RWPE2 (cell line): ENCODE data around the gene SLC12A8.
A peak's percentile ranks its signal among the peaks of the same experiment; 100 is the strongest.
"Not testable (repeated sequence)": the region's sequence is repeated elsewhere in the genome, so short reads cannot be mapped to it uniquely, and the experiment has no call there.

ENCODE experiments used
- ATAC-seq: fragments of 200-7000 bp; cut with Tn5 transposase; 3 replicates; pipeline ENCODE4 v1.9.1; 2021; ENCODE audit warnings: low read depth
- DNase-seq: peaks from one replicate; pipeline ENCODE4 v3.0.0-alpha.2; 2020; ENCODE audit warnings: low spot score
- H3K27ac ChIP-seq: fragments of 450-650 bp; 2 replicates; pipeline ENCODE4 v1.5.1; 2017; ENCODE audit warnings: mild to moderate bottlenecking; ENCODE audit not compliant: poor library complexity, severe bottlenecking
- H3K27me3 ChIP-seq: fragments of 250-450 bp; sonication (Bioruptor Pico); 2 replicates; pipeline ENCODE4 v1.5.1; 2021; ENCODE audit warnings: mild to moderate bottlenecking, moderate library complexity; ENCODE audit not compliant: insufficient read depth, poor library complexity, severe bottlenecking
- H3K36me3 ChIP-seq: fragments of 250-450 bp; sonication (Bioruptor Pico); 2 replicates; pipeline ENCODE4 v1.5.1; 2020; ENCODE audit warnings: low read depth, mild to moderate bottlenecking, moderate library complexity
- H3K4me1 ChIP-seq: fragments of 250-450 bp; sonication (Bioruptor Pico); 2 replicates; pipeline ENCODE4 v1.5.1; 2021; ENCODE audit warnings: mild to moderate bottlenecking, moderate library complexity; ENCODE audit not compliant: insufficient read depth, poor library complexity, severe bottlenecking
- H3K4me3 ChIP-seq: fragments of 250-450 bp; sonication (Bioruptor Pico); 2 replicates; pipeline ENCODE4 v1.5.1; 2021; ENCODE audit warnings: mild to moderate bottlenecking, moderate library complexity; ENCODE audit not compliant: severe bottlenecking
- H3K9me3 ChIP-seq: fragments of 250-450 bp; sonication (Bioruptor Pico); 2 replicates; pipeline ENCODE4 v1.5.1; 2021; ENCODE audit warnings: mild to moderate bottlenecking, moderate library complexity; ENCODE audit not compliant: severe bottlenecking
- TF ChIP-seq, protein P1 (sequence below): fragments of 450-650 bp; IDR thresholded peaks from one replicate; pipeline ENCODE4 v1.5.1; 2017; ENCODE audit warnings: mild to moderate bottlenecking, moderate library complexity; ENCODE audit not compliant: poor library complexity, severe bottlenecking

The SLC12A8 gene

GRCh38 chr3:125098611-125099291 is 113.8 kb downstream of the SLC12A8 start:
- TF ChIP-seq, protein P1, sequence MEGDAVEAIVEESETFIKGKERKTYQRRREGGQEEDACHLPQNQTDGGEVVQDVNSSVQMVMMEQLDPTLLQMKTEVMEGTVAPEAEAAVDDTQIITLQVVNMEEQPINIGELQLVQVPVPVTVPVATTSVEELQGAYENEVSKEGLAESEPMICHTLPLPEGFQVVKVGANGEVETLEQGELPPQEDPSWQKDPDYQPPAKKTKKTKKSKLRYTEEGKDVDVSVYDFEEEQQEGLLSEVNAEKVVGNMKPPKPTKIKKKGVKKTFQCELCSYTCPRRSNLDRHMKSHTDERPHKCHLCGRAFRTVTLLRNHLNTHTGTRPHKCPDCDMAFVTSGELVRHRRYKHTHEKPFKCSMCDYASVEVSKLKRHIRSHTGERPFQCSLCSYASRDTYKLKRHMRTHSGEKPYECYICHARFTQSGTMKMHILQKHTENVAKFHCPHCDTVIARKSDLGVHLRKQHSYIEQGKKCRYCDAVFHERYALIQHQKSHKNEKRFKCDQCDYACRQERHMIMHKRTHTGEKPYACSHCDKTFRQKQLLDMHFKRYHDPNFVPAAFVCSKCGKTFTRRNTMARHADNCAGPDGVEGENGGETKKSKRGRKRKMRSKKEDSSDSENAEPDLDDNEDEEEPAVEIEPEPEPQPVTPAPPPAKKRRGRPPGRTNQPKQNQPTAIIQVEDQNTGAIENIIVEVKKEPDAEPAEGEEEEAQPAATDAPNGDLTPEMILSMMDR: no peak
- Histone ChIP-seq H3K4me3 (no peak overlapping the region), H3K27me3 (no peaks in the 10 kb centered on the region), H3K9me3 (no peaks in the 10 kb centered on the region), H3K36me3 (no peaks in the 10 kb centered on the region), H3K27ac (no peak overlapping the region), H3K4me1 (no peaks in the 10 kb centered on the region)
- ATAC-seq (no peak), DNase-seq (no peak)

DNA sequence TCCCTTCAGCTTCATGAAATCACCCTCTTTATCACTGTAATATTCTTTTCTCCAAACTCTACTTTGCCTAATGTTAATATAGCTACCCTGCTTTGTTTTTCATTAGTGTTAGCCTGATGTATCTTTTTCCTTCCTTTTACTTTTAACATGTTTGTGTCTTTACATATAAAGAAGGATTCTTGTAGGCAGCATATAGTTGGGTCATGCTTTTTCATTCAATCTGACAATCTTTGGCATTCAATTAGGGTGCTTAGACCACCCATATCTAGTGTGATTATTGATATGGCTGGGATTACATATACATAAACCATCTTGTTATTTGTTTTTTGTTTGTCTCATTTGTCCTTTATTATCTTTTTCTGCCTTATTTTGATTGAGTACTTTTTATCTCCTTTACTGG is 121.9 kb downstream of the SLC12A8 start:
- Histone ChIP-seq H3K9me3 (no peaks in the 10 kb centered on the region), H3K27ac (no peak overlapping the region), H3K4me3 (no peak overlapping the region), H3K27me3 (no peaks in the 10 kb centered on the region), H3K4me1 (no peaks in the 10 kb centered on the region), H3K36me3 (peaks cover 10% of the 10 kb centered on the region; the same call in 1 of the 2 replicates)
- DNase-seq: no peak
- no peak for ATAC-seq
- TF ChIP-seq, protein P1: no peak

DNA sequence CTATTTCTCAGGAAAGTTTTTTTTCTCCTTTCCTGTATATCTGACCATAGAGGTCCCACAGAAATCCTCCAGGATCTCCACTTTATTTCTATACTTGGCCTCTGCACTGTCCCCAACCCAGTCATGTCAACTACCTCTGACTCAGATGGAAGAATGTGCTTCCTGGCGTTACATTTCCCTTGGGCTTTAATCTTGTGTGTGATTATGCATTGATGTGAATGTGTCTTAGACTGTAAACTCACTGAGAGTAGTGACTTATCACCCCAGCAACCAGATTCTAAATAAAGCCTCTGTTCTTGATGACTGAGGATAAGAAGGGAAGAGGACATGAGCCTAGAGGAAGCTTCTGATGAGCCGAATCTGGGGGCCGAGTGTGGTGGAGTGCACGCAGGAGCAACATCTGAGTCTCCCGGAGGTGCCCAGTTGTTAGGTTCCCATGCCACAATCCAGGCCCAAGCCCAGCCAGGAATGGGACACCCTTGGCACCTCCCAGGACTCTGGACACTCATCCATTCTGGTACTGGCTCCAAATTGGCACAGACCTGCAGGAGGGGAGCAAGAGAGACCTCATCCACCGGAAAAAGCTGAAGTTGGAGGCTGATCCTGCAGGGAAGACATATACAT is 124.7 kb downstream of the SLC12A8 start:
- DNase-seq (no peak), ATAC-seq (no peak; the same call in 2 of the 3 replicates)
- peaks cover 10% of the 10 kb centered on the region; the same call in 1 of the 2 replicates for H3K36me3 ChIP-seq
- H3K4me1 ChIP-seq: no peaks in the 10 kb centered on the region
- no peaks in the 10 kb centered on the region for H3K9me3 ChIP-seq
- no peaks in the 10 kb centered on the region for H3K27me3 ChIP-seq
- TF ChIP-seq, protein P1: no peak
- H3K27ac ChIP-seq: no peak overlapping the region
- no peak overlapping the region for H3K4me3 ChIP-seq

DNA sequence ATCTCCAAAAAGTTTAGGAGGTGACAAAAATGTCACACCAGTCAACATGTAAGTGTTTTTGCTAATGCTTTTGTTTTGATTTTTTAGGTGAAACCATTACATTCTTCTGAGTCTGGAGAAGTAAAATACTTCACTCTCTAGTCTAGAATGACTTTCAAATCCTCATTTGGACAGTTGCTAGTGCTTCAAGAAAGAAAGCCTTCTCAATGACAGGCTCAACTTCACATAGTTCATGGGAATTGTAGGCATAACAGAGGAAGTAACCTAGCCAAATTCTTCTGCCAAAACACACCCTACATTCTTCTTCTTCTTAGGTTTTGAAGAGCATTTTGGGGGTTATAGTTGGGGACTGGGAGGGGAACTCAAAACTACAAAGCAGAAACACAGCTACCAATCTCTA is 127.4 kb downstream of the SLC12A8 start:
- TF ChIP-seq, protein P1: no peak
- no peaks in the 10 kb centered on the region for H3K9me3 ChIP-seq
- H3K27ac ChIP-seq: no peak overlapping the region
- H3K36me3 ChIP-seq: peaks cover under 1% of the 10 kb centered on the region; the same call in 1 of the 2 replicates
- no peak for DNase-seq
- no peak overlapping the region for H3K4me3 ChIP-seq
- H3K4me1 ChIP-seq: peaks cover 4% of the 10 kb centered on the region
- no peak for ATAC-seq
- no peaks in the 10 kb centered on the region for H3K27me3 ChIP-seq

- Histone ChIP-seq H3K36me3 (no peaks in the 10 kb centered on the region), H3K27ac (no peak overlapping the region), H3K27me3 (no peaks in the 10 kb centered on the region), H3K4me1 (peaks cover 16% of the 10 kb centered on the region), H3K4me3 (no peak overlapping the region), H3K9me3 (no peaks in the 10 kb centered on the region)
- ATAC-seq (no peak), DNase-seq (no peak)
- TF ChIP-seq, protein P1: no peak
Measured at GRCh38 chr3:125083776-125084175, 128.8 kb downstream of the SLC12A8 start.

DNA sequence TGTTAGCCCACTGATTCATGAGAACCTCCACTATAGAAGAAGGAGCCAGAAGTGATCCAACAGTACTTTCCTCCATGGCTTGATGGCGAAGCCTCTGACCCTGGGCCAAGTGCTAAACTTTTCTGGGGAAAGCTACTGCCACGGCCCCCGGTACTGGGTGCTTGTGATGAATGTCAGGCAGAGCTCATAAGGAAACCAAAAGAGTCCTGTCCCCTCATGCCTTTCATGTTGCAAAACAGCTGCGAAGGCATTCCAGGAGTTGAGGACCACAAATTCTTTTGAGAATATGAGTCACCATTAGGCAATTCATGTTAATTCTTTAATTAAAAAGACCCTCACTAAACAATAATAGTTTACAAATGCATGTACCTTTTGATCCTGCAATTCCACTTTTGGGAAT is 130.2 kb downstream of the SLC12A8 start:
- H3K9me3 ChIP-seq, H3K4me3 ChIP-seq, DNase-seq, H3K27me3 ChIP-seq, H3K27ac ChIP-seq, H3K36me3 ChIP-seq: not testable (repeated sequence)
- peaks cover 16% of the 10 kb centered on the region for H3K4me1 ChIP-seq
- ATAC-seq: peak; percentile 14; the same call in 1 of the 3 replicates
